Upper lobe of right lung (tissue), 1 donor: ENCODE measurements around the gene PIAS2. TPM values are rescaled to one million over a fixed set of nuclear protein-coding genes. Genes with fewer than 3 reads are reported as not detected.

Experiments used
- ATAC-seq: fragments of 200-7000 bp; cut with Tn5 transposase; one replicate; pipeline ENCODE4 v1.9.1; 2020; ENCODE audit warnings: mild to moderate bottlenecking, moderate library complexity
- DNase-seq: peaks from one replicate; pipeline ENCODE4 v3.0.0-alpha.2; 2020
- H3K27ac ChIP-seq: fragments of 200-600 bp; one replicate; pipeline ENCODE4 v1.8.0; 2022
- H3K27me3 ChIP-seq: fragments of 200-600 bp; one replicate; pipeline ENCODE4 v1.8.0; 2022; ENCODE audit warnings: mild to moderate bottlenecking
- H3K36me3 ChIP-seq: fragments of 200-600 bp; one replicate; pipeline ENCODE4 v1.8.0; 2022
- H3K4me1 ChIP-seq: fragments of 200-600 bp; one replicate; pipeline ENCODE4 v1.8.0; 2022
- H3K4me3 ChIP-seq: fragments of 200-600 bp; one replicate; pipeline ENCODE4 v1.8.0; 2022; ENCODE audit warnings: mild to moderate bottlenecking
- H3K9me3 ChIP-seq: fragments of 200-600 bp; one replicate; pipeline ENCODE4 v1.8.0; 2022
- intact Hi-C: fragments of 100-400 bp; cut with DNase I; formaldehyde crosslinking; loops from one replicate; pipeline ENCODE4 v1.11.0; 2022
- total RNA-seq: library from RNA; stranded (reverse); fragmentation: NEBNext Ultra II Directional; extraction: Animal tissue kit (Norgen Biotek cat#: 25700); gene quantifications from one replicate; pipeline ENCODE4 v1.2.1, GENCODE V29; 2021
- TF ChIP-seq, protein P1 (sequence below): fragments of 200-600 bp; IDR thresholded peaks from one replicate; pipeline ENCODE4 v1.8.0; 2022; ENCODE audit warnings: antibody characterized with exemption
- donor health status: DM: no; HTN: yes; CAD: no; lungs with severe emphysema.

The PIAS2 gene
- total RNA-seq, 1 donor from 2014 or later, result 38.6 TPM

DNA sequence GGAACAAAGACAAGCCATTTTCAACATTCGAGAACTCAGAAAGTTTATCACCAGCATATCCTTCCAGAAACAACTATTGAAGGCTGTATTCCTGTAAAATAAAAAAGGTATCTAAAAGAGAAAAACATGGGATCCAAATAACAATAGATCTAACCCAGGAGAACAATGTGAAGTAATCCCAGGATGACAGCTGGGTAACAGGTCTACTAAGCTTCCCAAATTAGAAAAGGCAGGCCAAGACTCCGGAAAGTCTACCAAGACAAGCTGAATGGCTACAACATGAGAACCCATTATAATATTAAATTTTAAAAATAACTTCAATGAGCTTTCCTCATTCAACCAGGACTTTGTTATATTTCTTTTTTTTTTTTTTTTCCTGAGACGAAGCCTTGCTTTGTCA lies 6.5 kb downstream of the PIAS2 start:
- TF ChIP-seq, protein P1, sequence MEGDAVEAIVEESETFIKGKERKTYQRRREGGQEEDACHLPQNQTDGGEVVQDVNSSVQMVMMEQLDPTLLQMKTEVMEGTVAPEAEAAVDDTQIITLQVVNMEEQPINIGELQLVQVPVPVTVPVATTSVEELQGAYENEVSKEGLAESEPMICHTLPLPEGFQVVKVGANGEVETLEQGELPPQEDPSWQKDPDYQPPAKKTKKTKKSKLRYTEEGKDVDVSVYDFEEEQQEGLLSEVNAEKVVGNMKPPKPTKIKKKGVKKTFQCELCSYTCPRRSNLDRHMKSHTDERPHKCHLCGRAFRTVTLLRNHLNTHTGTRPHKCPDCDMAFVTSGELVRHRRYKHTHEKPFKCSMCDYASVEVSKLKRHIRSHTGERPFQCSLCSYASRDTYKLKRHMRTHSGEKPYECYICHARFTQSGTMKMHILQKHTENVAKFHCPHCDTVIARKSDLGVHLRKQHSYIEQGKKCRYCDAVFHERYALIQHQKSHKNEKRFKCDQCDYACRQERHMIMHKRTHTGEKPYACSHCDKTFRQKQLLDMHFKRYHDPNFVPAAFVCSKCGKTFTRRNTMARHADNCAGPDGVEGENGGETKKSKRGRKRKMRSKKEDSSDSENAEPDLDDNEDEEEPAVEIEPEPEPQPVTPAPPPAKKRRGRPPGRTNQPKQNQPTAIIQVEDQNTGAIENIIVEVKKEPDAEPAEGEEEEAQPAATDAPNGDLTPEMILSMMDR, result no peak
- Histone ChIP-seq H3K27me3 (no peaks in the 10 kb centered on the region), H3K4me1 (peaks cover 10% of the 10 kb centered on the region), H3K9me3 (no peaks in the 10 kb centered on the region), H3K36me3 (no peaks in the 10 kb centered on the region), H3K27ac (no peak overlapping the region), H3K4me3 (no peak overlapping the region)
- DNase-seq (no peak), ATAC-seq (no peak)
- intact Hi-C loops, result no loop called here

DNA sequence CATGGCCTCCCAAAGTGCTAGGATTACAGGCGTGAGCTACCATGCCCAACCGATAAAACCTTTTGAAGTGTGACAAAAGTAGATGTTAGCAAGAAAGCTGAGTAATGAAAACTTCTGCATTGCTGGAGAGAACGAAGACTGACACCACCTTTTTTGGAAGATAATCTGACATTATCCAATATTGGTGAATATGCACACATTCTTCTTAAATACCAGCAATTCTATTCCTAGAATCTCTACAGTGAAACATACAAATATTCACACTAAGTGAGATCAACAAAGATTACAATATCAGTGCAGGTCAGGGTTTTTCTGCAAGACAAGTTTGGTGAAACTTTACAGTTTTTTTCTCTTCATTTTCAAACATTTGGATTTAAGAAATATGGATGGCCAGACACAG lies 7.8 kb downstream of the PIAS2 start:
- no peak overlapping the region for H3K27ac ChIP-seq
- H3K4me3 ChIP-seq, result no peak overlapping the region
- intact Hi-C loops, result no loop called here
- H3K27me3 ChIP-seq, result no peaks in the 10 kb centered on the region
- DNase-seq (no peak), ATAC-seq (no peak)
- no peaks in the 10 kb centered on the region for H3K36me3 ChIP-seq
- TF ChIP-seq, protein P1, result no peak
- H3K9me3 ChIP-seq, result no peaks in the 10 kb centered on the region
- H3K4me1 ChIP-seq, result no peaks in the 10 kb centered on the region

DNA sequence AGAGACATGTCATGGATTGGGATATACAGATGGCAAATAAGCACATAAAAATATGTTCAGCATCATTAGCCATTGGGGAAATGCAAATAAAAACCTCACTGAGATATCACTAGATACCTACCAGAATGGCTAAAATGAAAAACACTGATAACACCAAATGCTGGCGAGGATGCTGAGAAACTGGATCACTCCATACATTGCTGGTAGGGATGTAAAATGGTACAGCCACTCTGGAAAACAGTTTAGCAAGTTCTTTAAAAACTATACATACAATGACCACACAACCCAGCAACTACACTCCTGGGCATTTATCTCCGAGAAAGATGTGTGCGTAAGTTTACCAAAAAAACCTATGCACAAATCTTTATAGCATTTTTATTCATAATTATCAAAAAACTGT lies 13.9 kb downstream of the PIAS2 start:
- H3K27ac ChIP-seq, result no peak overlapping the region
- ATAC-seq (no peak), DNase-seq (no peak)
- intact Hi-C loops, result no loop called here
- TF ChIP-seq, protein P1, result no peak
- H3K4me3 ChIP-seq, result no peak overlapping the region
- no peaks in the 10 kb centered on the region for H3K9me3 ChIP-seq
- H3K36me3 ChIP-seq, result no peaks in the 10 kb centered on the region
- H3K4me1 ChIP-seq, result no peaks in the 10 kb centered on the region
- H3K27me3 ChIP-seq, result no peaks in the 10 kb centered on the region

DNA sequence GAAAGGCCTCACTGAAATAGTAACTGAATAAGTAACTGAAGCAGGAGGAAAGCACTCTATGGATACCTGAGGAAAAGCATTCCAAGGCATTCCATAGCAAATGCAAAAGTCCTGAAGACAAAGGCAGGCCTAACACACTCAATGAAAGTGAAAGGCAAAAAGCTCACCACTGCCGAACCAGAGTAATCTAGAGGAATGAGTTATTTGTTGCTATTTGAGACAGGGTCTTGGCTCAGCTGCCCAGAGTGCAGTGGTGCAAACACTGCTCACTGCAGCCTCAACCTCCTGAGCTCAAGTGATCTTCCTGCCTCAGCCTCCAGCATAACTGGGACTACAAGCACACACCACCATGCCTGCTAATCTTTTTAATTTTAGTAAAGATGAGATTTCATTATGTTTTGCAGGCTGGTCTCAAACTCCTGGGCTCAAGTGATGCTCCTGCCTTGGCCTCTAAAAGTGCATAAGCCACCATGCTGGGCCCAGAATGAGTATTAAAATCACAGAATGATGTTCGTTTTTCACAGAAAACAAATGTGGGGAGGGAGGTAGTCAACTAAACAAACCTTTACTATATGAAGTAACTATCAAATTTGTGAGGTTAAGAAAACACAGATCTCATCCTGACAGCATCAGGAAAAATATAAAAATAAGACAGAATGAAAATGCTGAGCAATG lies 17.9 kb downstream of the PIAS2 start:
- Histone ChIP-seq H3K4me1 (no peaks in the 10 kb centered on the region), H3K27ac (no peak overlapping the region), H3K9me3 (no peaks in the 10 kb centered on the region), H3K4me3 (no peak overlapping the region), H3K27me3 (no peaks in the 10 kb centered on the region), H3K36me3 (no peaks in the 10 kb centered on the region)
- ATAC-seq, result no peak
- intact Hi-C loops, result no loop called here
- TF ChIP-seq, protein P1, result no peak
- no peak for DNase-seq

DNA sequence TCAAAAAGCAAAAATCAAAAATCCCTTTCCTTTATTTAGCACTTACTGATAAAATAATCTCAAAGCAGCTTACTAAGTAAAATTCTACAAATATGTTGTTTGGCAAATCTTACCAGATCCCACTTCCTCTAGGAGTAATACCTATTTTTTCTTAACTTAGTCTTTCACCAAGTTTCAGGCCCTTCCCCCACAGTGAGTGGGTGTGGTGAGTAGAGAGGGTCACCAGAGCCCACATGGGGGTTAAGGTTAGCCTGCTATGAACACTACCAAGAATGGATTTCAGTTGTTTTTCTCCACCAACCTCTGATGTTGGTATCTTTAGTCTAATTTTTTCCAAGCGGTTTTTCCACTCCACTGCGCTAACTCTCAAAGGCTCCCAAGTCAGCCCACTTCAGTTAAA lies 23.2 kb downstream of the PIAS2 start:
- Histone ChIP-seq H3K27me3 (no peaks in the 10 kb centered on the region), H3K4me3 (no peak overlapping the region), H3K4me1 (no peaks in the 10 kb centered on the region), H3K27ac (no peak overlapping the region), H3K9me3 (peaks cover 2% of the 10 kb centered on the region), H3K36me3 (peaks cover 15% of the 10 kb centered on the region)
- intact Hi-C loops, result no loop called here
- no peak for ATAC-seq
- TF ChIP-seq, protein P1, result no peak
- DNase-seq, result no peak

DNA sequence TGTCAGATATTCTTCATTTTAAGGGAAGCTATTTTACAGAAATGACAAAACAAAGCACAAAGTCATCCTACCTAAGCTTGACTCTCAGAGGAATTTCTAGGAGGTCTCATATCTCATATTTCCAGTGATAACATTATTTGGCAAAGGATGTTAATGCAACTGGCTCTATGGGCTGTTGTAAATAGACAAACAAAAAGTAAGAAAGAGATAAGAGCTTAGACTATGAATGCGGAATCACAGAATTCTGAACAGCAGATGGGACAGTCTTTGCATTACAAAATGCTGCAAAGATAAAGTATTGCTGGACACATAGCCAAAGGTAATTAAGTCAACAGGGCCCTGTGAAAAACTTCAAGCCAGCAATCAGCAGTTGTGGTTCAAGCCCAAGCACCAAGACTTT lies 23.9 kb downstream of the PIAS2 start:
- H3K4me1 ChIP-seq, result no peaks in the 10 kb centered on the region
- TF ChIP-seq, protein P1, result no peak
- H3K36me3 ChIP-seq, result peaks cover 15% of the 10 kb centered on the region
- intact Hi-C loops, result no loop called here
- no peak overlapping the region for H3K27ac ChIP-seq
- DNase-seq (no peak), ATAC-seq (no peak)
- H3K27me3 ChIP-seq, result no peaks in the 10 kb centered on the region
- no peak overlapping the region for H3K4me3 ChIP-seq
- H3K9me3 ChIP-seq, result peaks cover 9% of the 10 kb centered on the region
